ENCODE data around the gene GLS. TPM values are rescaled to one million over a fixed set of nuclear protein-coding genes. Genes with fewer than 3 reads are reported as not detected.

GLS gene
- total RNA-seq, 3 donors from 2014 or later (not counting 1 experiment from before 2014, with no cell fraction given) = 279 to 322 (median 285) TPM

GRCh38 chr2:190838492-190838910 is 42.1 kb upstream of the GLS start:
- no peaks in the 10 kb centered on the region for H3K4me1 ChIP-seq (ENCODE audit: control insufficient read depth, insufficient read depth, low read length)
- no peaks in the 10 kb centered on the region for H3K36me3 ChIP-seq (ENCODE audit: control insufficient read depth, insufficient read depth, low read length)
- Mint-ChIP-seq H3K4me1 (no peaks in the 10 kb centered on the region), H3K9me3 (no peaks in the 10 kb centered on the region), H3K27ac (no peak overlapping the region), H3K36me3 (no peaks in the 10 kb centered on the region), H3K27me3 (ENCODE audit: low read depth in 2 of 2) (peaks cover 0 to 5% of the 10 kb centered on the region in 2 donors), H3K4me3 (no peak overlapping the region)
- H3K27ac ChIP-seq (ENCODE audit: low read length) = no peak overlapping the region
- no peak for ATAC-seq
- intact Hi-C loops (cut with micrococcal nuclease) = no loop called here
- WGBS (ENCODE audit: insufficient coverage) = 84% methylated on average over 2 of the region's 2 CpGs
- H3K27me3 ChIP-seq (ENCODE audit: control insufficient read depth, insufficient read depth, low read length) = no peaks in the 10 kb centered on the region
- no peak for DNase-seq
- no peaks in the 10 kb centered on the region for H3K9me3 ChIP-seq (ENCODE audit: control insufficient read depth, insufficient read depth, low read length)
- no peak overlapping the region for H3K4me3 ChIP-seq (ENCODE audit: low read length)
- TF ChIP-seq CTCF (IDR thresholded peaks at IDR 0.05) = no peak

- no peaks in the 10 kb centered on the region for H3K9me3 ChIP-seq (ENCODE audit: control insufficient read depth, insufficient read depth, low read length)
- H3K27me3 ChIP-seq (ENCODE audit: control insufficient read depth, insufficient read depth, low read length) = no peaks in the 10 kb centered on the region
- H3K4me3 Mint-ChIP-seq = no peak overlapping the region
- no peaks in the 10 kb centered on the region for H3K36me3 ChIP-seq (ENCODE audit: control insufficient read depth, insufficient read depth, low read length)
- 90% methylated on average over 4 of the region's 4 CpGs for WGBS (ENCODE audit: insufficient coverage)
- ATAC-seq = no peak
- no peak for DNase-seq
- no peaks in the 10 kb centered on the region for H3K4me1 ChIP-seq (ENCODE audit: control insufficient read depth, insufficient read depth, low read length)
- no peak for TF ChIP-seq CTCF (IDR thresholded peaks at IDR 0.05)
- H3K27ac ChIP-seq (ENCODE audit: low read length) = no peak overlapping the region
- H3K27me3 Mint-ChIP-seq (ENCODE audit: low read depth in 2 of 2) = peaks cover 0 to 2% of the 10 kb centered on the region in 2 donors
- intact Hi-C loops (cut with micrococcal nuclease) = no loop called here
- no peak overlapping the region for H3K4me3 ChIP-seq (ENCODE audit: low read length)
- H3K4me1 Mint-ChIP-seq = no peaks in the 10 kb centered on the region
- no peak overlapping the region for H3K27ac Mint-ChIP-seq
- no peaks in the 10 kb centered on the region for H3K9me3 Mint-ChIP-seq
- H3K36me3 Mint-ChIP-seq = no peaks in the 10 kb centered on the region
Observed at GRCh38 chr2:190840569-190841172, 40.0 kb upstream of the GLS start.

GRCh38 chr2:190841707-190842505 is 38.7 kb upstream of the GLS start:
- no peaks in the 10 kb centered on the region for H3K4me1 Mint-ChIP-seq

More at GRCh38 chr2:190841707-190842505, 38.7 kb upstream of the GLS start:
- H3K36me3 Mint-ChIP-seq = no peaks in the 10 kb centered on the region
- DNase-seq (no peak), ATAC-seq (no peak)
- Histone ChIP-seq H3K36me3 (ENCODE audit: control insufficient read depth, insufficient read depth, low read length) (no peaks in the 10 kb centered on the region), H3K9me3 (ENCODE audit: control insufficient read depth, insufficient read depth, low read length) (no peaks in the 10 kb centered on the region), H3K27me3 (ENCODE audit: control insufficient read depth, insufficient read depth, low read length) (no peaks in the 10 kb centered on the region), H3K4me3 (ENCODE audit: low read length) (no peak overlapping the region), H3K4me1 (ENCODE audit: control insufficient read depth, insufficient read depth, low read length) (no peaks in the 10 kb centered on the region), H3K27ac (ENCODE audit: low read length) (no peak overlapping the region)
- no peak overlapping the region for H3K27ac Mint-ChIP-seq
- intact Hi-C loops (cut with micrococcal nuclease) = no loop called here
- WGBS (ENCODE audit: insufficient coverage) = 90% methylated on average over 8 of the region's 8 CpGs
- no peaks in the 10 kb centered on the region for H3K9me3 Mint-ChIP-seq
- H3K27me3 Mint-ChIP-seq (ENCODE audit: low read depth in 2 of 2) = no peaks in the 10 kb centered on the region
- TF ChIP-seq CTCF (IDR thresholded peaks at IDR 0.05) = no peak
- no peak overlapping the region for H3K4me3 Mint-ChIP-seq
